Endothelial cell of umbilical vein (primary cell): Measurements from ENCODE around the gene TPRG1L.

ENCODE experiments used
- GATA2 ChIP-seq: IDR thresholded peaks from 2 replicates; pipeline ENCODE4 v1.7.0; 2011; ENCODE audit warnings: low read depth, mild to moderate bottlenecking, moderate library complexity, mixed read lengths, low read length; ENCODE audit not compliant: insufficient read length, insufficient read depth
- POLR2A ChIP-seq: IDR thresholded peaks from 2 replicates; pipeline ENCODE4 v1.6.1; 2012; ENCODE audit warnings: low read depth, mild to moderate bottlenecking, control low read depth, low read length
- TF ChIP-seq, protein P1 (sequence below), 2 donors: IDR thresholded peaks; 1 replicate in 1 of 2; 2 replicates in 1 of 2; pipeline ENCODE4 v1.5.1; 2011; ENCODE audit warnings: low read length in 2 of 2, mild to moderate bottlenecking in 2 of 2, moderate library complexity in 2 of 2, control low read depth in 1 of 2, inconsistent platforms in 1 of 2, low read depth in 1 of 2; ENCODE audit not compliant: insufficient read depth in 1 of 2; ENCODE audit errors: extremely low read depth in 1 of 2

DNA sequence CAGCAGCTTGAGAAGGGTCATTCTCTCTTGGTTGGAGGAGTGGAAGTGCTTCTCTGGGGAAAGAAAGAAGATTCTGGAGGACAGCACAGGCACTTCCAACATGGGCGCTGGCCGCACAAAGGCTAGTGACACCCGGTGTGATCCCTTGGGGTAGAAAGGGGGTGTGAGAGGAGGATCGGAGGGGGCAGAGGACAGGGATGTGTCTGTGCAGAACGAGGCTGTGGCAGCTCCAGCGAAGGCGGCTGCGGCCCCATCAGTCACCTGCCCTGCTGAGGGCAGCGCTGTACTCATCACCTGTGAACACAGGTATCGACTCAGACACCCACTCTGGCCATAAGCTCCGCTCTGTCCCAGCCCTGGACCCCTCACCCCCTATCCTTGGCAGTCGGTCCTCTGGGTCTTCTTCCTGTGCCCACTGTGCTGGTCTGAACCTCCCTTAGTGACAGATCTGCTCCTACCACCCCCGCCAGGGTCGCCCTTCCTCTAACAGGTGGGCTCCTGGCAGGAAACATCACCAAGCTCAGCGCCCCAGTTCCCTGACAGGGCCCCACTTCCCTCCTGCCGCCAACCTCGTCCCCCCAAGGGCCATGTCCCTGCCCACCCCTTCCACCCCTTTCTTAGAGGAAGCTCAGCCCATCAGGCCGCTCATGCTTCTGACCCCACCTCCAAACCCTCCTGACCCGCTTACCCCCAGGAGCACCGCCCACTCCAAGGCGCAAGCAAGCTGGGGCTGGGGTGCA lies 47.6 kb downstream of the TPRG1L start:
- no peak for TF ChIP-seq POLR2A
- TF ChIP-seq, protein P1, sequence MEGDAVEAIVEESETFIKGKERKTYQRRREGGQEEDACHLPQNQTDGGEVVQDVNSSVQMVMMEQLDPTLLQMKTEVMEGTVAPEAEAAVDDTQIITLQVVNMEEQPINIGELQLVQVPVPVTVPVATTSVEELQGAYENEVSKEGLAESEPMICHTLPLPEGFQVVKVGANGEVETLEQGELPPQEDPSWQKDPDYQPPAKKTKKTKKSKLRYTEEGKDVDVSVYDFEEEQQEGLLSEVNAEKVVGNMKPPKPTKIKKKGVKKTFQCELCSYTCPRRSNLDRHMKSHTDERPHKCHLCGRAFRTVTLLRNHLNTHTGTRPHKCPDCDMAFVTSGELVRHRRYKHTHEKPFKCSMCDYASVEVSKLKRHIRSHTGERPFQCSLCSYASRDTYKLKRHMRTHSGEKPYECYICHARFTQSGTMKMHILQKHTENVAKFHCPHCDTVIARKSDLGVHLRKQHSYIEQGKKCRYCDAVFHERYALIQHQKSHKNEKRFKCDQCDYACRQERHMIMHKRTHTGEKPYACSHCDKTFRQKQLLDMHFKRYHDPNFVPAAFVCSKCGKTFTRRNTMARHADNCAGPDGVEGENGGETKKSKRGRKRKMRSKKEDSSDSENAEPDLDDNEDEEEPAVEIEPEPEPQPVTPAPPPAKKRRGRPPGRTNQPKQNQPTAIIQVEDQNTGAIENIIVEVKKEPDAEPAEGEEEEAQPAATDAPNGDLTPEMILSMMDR (IDR thresholded peaks at IDR 0.05; ENCODE audit: extremely low read depth in 1 of 2, insufficient read depth in 1 of 2, low read depth in 1 of 2, low read length in 2 of 2) = no peak
- TF ChIP-seq GATA2 = no peak
